ENCODE results near the gene CLEC4C.

Gene CLEC4C

DNA sequence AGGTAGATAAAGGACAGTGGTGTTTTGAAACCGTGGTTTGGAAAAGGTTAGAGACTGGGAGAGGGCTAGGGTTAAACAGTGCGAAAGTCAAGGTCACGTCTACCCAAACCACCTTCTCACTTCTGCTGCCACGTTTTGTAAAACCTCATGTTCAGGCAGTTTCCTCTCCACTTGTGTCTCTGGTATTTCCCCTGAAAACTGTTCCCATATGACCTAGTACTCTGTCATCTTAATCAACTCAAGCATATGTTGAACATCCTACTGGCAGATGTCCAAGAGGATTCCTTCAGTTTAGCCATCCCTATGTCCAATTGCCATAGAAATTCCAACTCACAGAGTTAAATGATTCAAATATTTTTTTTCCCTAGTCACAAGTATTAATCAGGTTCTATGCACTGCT lies 17.4 kb downstream of the CLEC4C start:
- peak; percentile 69 for FAIRE-seq
- no peak for DNase-seq (ENCODE audit: insufficient read length, low spot score)

DNA sequence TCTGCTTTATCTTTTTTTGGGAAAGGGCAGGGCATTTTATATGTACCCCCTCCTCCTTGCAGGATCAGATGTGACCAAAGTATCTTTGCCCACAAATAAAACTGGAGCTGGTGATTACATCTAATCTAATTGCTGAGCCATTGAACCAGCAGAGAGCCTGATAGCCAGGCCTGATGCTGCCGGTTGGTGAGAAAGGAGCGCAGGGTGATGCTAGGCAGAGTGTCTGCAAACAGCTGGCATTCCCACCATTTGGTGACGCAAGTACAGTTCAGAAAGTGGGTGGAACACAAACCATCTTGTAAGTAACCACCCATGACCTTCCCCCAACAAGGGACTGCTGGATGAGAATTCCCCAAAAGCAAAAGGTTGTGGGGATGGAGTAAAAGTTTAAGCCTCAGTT lies 23.2 kb downstream of the CLEC4C start:
- FAIRE-seq = peak; percentile 9

DNA sequence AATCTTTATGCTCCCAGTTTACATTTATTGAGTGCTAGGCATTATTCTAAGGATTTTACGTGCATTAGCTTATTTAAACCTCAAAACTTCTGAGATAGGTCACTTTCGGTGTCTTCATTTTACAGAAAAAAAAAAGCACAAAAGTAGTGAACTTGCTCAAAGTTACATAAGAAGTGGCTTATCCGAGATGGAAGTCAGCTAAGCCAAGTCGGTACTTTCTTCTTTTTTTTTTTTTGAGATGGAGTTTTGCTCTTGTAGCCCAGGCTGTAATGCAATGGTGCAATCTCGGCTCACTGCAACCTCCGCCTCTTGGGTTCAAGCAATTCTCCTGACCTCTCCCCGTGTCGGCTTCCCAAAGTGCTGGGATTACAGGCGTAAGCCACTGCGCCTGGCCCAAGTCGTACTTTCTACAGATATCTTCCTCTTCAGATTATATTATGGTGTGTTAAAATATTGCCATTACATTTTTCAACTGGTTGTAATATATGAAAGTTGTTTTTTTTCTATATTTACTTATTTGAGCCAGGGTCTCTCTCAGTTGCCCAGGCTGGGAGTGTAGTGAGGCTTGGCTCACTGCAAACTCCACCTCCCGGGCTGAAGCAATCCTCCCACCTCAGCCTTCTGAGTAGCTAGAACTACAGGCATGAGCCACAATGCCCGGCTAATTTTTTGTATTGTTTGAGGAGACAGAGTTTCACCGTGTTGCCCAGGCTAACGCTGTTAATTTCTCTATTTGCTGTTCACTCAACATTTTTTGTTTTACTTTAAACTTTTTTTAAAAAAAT lies 27.0 kb downstream of the CLEC4C start:
- DNase-seq (ENCODE audit: insufficient read length, low spot score) (no peak), FAIRE-seq (no peak)

More for the DNA sequence above, 23.2 kb downstream of the CLEC4C start:
- DNase-seq (ENCODE audit: insufficient read length, low spot score) = no peak

- DNase-seq (ENCODE audit: insufficient read length, low spot score) = peak; percentile 46
- peak; percentile 94 for FAIRE-seq
Observed at GRCh38 chr12:7716381-7716780, 30.8 kb downstream of the CLEC4C start.

GRCh38 chr12:7712841-7713442 lies 34.2 kb downstream of the CLEC4C start:
- FAIRE-seq (no peak), DNase-seq (ENCODE audit: insufficient read length, low spot score) (no peak)

DNA sequence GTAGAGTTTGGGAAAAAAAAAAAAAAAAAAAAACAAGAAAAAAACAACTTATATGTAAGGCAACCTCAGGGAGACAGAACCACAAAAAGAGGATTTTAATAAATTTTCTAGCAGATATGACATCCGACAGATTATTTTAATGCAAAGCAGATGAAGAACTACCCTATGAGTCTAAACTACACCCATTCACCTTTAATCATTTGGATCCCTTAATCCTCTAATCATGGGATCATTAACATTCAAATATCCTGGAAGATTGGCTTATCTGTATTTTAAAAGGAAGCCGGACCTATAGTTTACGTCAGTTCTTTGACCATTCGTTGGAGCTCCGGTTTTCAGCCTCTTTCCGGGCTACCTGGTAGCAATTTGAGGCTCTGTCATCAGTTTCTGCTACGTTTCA lies 36.0 kb downstream of the CLEC4C start, which contains the start of gene DPPA3:
Gene DPPA3 (plus strand): TSS at position 301 of the 400 bp plus-strand sequence. CDS start 138 bp downstream, outside the sequence.
- DNase-seq (ENCODE audit: insufficient read length, low spot score) (no peak), FAIRE-seq (no peak)

DNA sequence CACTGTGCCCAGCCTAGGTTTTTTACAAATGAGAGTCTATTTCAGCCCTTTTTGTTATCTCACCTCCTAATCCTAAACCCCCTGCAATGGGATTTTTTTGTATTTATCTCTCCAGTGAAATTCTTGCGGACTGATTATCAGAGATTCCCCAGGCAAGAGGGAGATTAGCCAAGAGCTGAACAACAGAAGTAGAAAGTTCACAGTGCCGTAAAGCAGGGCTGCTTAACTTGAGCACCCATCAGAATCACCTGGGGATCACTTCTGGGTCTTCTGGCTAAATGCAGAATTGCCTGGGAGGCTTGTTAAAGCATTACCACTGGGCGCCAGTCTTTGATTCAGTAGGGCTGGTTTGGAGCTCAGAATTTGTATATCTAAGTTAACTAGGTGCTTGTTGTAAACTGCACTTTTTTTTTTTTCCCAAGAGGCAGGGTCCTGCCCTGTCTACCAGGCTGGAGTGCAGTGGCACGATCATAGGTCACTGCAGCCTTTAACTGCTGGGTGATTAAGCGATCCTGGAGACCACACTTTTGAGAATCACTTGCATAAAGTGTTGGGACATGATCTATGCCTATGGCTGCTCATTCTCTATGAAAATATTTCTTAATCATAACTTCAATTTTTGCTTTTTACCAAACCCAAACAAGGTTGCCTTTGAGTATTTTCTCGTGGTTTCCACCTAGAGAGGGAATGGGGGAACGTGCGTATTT lies 37.1 kb downstream of the CLEC4C start:
- FAIRE-seq (no peak), DNase-seq (ENCODE audit: insufficient read length, low spot score) (no peak)

- no peak for DNase-seq (ENCODE audit: insufficient read length, low spot score)
- FAIRE-seq = no peak
Observed at GRCh38 chr12:7705846-7706245, 41.3 kb downstream of the CLEC4C start.

DNA sequence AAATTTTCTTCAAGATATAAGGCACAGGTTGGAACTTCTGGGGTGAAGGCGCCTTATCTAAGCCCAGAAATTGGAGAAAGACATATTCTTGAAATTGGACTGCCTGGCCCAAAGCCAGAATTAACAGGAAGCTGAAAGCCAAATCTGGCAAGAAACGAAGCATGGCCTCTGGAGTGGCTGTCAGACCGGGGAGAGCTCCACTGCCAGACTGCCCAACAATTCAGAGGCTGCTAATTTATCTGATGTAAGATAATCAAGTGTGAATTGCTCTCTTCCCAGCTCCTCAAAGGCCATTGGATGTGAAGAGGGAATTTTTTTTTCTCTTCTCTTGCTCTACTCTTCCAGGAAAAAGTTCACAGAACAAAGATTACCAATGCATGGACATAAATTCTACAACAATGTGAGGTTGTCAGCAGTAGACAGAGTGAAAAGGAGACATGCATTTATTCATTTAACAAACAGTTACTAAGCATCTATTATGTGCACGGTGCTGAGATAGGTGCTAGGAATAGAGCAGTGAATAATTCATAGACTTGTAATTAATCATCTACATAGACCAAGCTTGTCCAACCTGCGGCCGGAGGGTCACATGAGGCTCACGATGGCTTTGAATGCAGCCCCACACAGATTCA lies 51.5 kb downstream of the CLEC4C start, which contains the start of gene GDF3:
Gene GDF3 (minus strand): TSS at position 210 of the 632 bp plus-strand sequence. CDS start 47 bp downstream, at position 163.
- FAIRE-seq = no peak
- DNase-seq (ENCODE audit: insufficient read length, low spot score) = no peak

DNA sequence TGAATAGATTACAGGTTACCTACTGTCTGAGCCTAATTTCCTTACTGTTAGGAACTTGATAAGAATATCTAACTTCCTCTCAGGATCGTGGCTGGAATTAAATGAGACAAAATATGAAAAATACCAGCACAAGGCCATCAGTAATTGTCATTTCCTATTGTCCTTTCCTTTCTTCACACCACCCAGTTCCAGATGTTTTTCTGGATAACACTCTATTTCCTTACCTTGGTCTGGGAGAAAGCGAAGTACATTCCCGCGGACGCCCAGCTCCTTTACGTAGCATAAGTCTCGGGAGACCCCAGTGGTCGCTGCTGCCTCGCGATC lies 52.0 kb downstream of the CLEC4C start:
- FAIRE-seq (no peak), DNase-seq (ENCODE audit: insufficient read length, low spot score) (no peak)

- DNase-seq (ENCODE audit: insufficient read length, low spot score) (no peak), FAIRE-seq (no peak)
Observed at GRCh38 chr12:7694556-7695236, 52.5 kb downstream of the CLEC4C start.

- DNase-seq (ENCODE audit: insufficient read length, low spot score) = no peak
- FAIRE-seq = no peak
Observed at GRCh38 chr12:7693793-7694192, 53.4 kb downstream of the CLEC4C start.

DNA sequence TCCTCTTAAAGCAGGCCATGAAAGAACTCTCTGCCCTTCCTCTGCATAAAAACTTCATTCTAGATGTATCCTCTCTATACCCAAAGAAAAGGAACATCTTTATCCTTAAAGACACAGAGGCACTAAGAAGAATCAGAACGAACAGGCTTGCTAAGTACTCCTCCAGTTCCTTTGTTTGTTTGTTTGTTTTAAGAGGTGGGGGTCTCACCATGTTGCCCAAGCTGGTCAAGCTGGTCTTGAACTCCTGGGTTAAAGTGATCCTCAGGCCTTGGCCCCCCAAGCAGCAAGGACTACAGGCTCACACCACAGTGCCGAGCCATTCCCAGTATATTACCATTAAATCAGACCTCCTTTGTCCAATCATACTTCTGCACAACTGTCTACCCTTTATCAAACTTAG lies 65.6 kb downstream of the CLEC4C start:
- DNase-seq (ENCODE audit: insufficient read length, low spot score) = no peak
- FAIRE-seq = peak; percentile 69
